BJ (cell line): ENCODE data around the gene PCNA. TPM values are rescaled to one million over a fixed set of nuclear protein-coding genes. Genes with fewer than 3 reads are reported as not detected.

Source experiments
- CTCF ChIA-PET: fragments of 350-600 bp; formaldehyde crosslinking; extraction: SDS; loops from one replicate; lab custom pipeline; 2021; ENCODE audit warnings: antibody characterized with exemption, inconsistent platforms; lab: Yijun Ruan, JAX
- POLR2A ChIA-PET: fragments of 300-600 bp; sonication (Branson Sonifier 250); formaldehyde crosslinking; extraction: SDS; loops from one replicate; lab custom pipeline; 2021; ENCODE audit warnings: antibody characterized with exemption; lab: Charles Lee
- DNase-seq: peaks from one replicate; pipeline ENCODE4 v3.0.0-alpha.2; 2011; ENCODE audit warnings: low read depth
- H3K27me3 ChIP-seq: 2 replicates; pipeline ENCODE4 v1.6.0; 2011; ENCODE audit warnings: low read length; ENCODE audit not compliant: control insufficient read depth, insufficient read depth
- H3K36me3 ChIP-seq: 2 replicates; pipeline ENCODE4 v1.5.1; 2011; ENCODE audit warnings: low read length; ENCODE audit not compliant: control insufficient read depth, insufficient read depth
- H3K4me3 ChIP-seq: 2 replicates; pipeline ENCODE4 v1.5.1; 2011; ENCODE audit warnings: low read depth, mild to moderate bottlenecking, control low read depth, low read length
- CTCF ChIP-seq: IDR thresholded peaks from 2 replicates; pipeline ENCODE4 v1.5.1; 2011; ENCODE audit warnings: low read depth, mild to moderate bottlenecking, control low read depth, inconsistent platforms, low read length, moderate library complexity; ENCODE audit not compliant: insufficient read depth
- polyA plus RNA-seq: library from polyadenylated mRNA; depleted of rRNA; stranded (reverse); fragments of >200 nt; gene quantifications from 2 replicates; pipeline ENCODE4 v1.2.3, GENCODE V29; 2011; rRNA removed
- small RNA-seq: library from RNA; depleted of rRNA; stranded (forward); fragments of <200 nt; gene quantifications from one replicate; pipeline ENCODE3, GENCODE V24; 2012; ENCODE audit warnings: low replicate concordance, low read depth; ENCODE audit not compliant: insufficient read length

The PCNA gene
- polyA plus RNA-seq, 1 experiment: 78.2 TPM

GRCh38 chr20:5065166-5065878 lies 54.4 kb downstream of the PCNA start:
- CTCF ChIA-PET: interaction anchor here (0.6 to 1.1 kb wide), 3 partner anchors 8 to 32 kb away, joined by 3 to 5 read pairs (median 3); no protein-coding TSS in a partner anchor
- Histone ChIP-seq H3K27me3 (no peaks in the 10 kb centered on the region), H3K36me3 (no peaks in the 10 kb centered on the region), H3K4me3 (no peak overlapping the region)
- TF ChIP-seq CTCF: no peak
- POLR2A ChIA-PET: no interaction called here
- no peak for DNase-seq

Small RNAs within 50 kb of the gene (small RNA-seq; reads per million reads assigned to genes)
- gene RF00019 (not detected), gene RF00568 (not detected), gene RNA5SP474 (8.6 reads per million, percentile 74 among the genes with 10 or more reads in this experiment)

Other genes starting within 250 kb of the PCNA start
- gene SLC23A2, start 118.4 kb downstream of the PCNA start, polyA plus RNA-seq: 8.0 and 11.2 TPM in 2 replicates
- gene TMEM230, start 6.9 kb downstream of the PCNA start, polyA plus RNA-seq: 222 and 230 TPM in 2 replicates
- 25.2 and 46.3 TPM in 2 replicates for gene CDS2, start 7.0 kb upstream of the PCNA start, polyA plus RNA-seq
- not detected in 2 replicates for gene PROKR2, start 197.0 kb upstream of the PCNA start, polyA plus RNA-seq